ENCODE measurements around the gene RFK.

Gene RFK

DNA sequence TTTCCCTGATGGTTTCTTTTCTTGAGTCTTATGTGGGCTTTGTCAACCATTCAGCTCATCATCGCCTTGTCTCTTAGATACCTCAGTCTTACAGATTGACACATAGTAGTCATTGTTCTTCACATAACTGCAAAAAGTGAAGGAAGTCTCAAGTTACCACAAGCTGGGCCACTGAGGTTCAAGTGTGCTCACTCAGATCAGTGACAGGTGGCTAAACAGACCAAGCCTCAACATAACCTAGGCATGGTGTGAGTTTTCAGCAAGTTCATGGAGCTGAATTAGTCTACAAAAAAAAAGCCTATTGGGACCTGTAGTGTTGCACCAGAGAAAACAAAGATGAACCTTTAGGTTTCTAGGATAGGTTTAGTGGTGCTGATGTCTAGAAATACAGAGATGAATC, 58.2 kb downstream of the RFK start:
- H3K4me3 ChIP-seq (ENCODE audit: low read length) = no peak overlapping the region
- H3K4me1 ChIP-seq (ENCODE audit: control insufficient read depth, insufficient read depth, low read length) = no peaks in the 10 kb centered on the region
- no peak overlapping the region for H3K9ac ChIP-seq (ENCODE audit: low read length)
- no peak overlapping the region for H3K27ac ChIP-seq (ENCODE audit: low read depth, low read length)
- H3K36me3 ChIP-seq (ENCODE audit: control insufficient read depth, insufficient read depth, low read length) = no peaks in the 10 kb centered on the region
- no peaks in the 10 kb centered on the region for H3K27me3 ChIP-seq (ENCODE audit: control insufficient read depth, insufficient read depth, low read length)
